T-cell (primary cell): ENCODE data around the gene TBC1D22A. TPM values are rescaled to one million over a fixed set of nuclear protein-coding genes. Genes with fewer than 3 reads are reported as not detected.

Experiments used
- ATAC-seq, 4 experiments: fragments of 200-7000 bp in 3 of 4; fragments of 150-1000 bp in 1 of 4; cut with Tn5 transposase; replicated peaks in 1 of 4; 1 replicate in 3 of 4; 2 replicates in 1 of 4; pipeline ENCODE4 v1.10.0; 2021; ENCODE audit warnings: moderate library complexity in 3 of 4, mild to moderate bottlenecking in 2 of 4, moderate number of reproducible peaks in 1 of 4
- CTCF ChIA-PET, 2 donors: fragments of 300-600 bp; sonication (Branson Sonifier 250); formaldehyde crosslinking; loops; one replicate each; lab custom pipeline; 2022; ENCODE audit warnings: antibody characterized with exemption in 2 of 2; lab: Charles Lee
- POLR2A ChIA-PET, 2 donors: fragments of 300-600 bp; sonication (Branson Sonifier 250); formaldehyde crosslinking; loops; one replicate each; lab custom pipeline; 2022; ENCODE audit warnings: antibody characterized with exemption in 2 of 2; lab: Charles Lee
- DNase-seq, 35 experiments: peaks; one replicate each; pipeline versions ENCODE4 v3.0.0 to v3.0.0-alpha.2; 2013 to 2023
- H3K27ac ChIP-seq: one replicate; pipeline ENCODE4 v1.5.1; 2013; ENCODE audit warnings: low read length
- H3K27me3 ChIP-seq, 2 experiments: replicated peaks in 1 of 2; 1 replicate in 1 of 2; 2 replicates in 1 of 2; pipeline versions ENCODE4 v1.6.1 to v1.7.0; 2013; ENCODE audit warnings: low read length in 1 of 2, mixed read lengths in 1 of 2; ENCODE audit not compliant: control insufficient read depth in 2 of 2, insufficient read depth in 2 of 2; ENCODE audit errors: extremely low read depth in 1 of 2
- H3K36me3 ChIP-seq, 2 donors: 1 replicate in 1 of 2; 2 replicates in 1 of 2; pipeline versions ENCODE4 v1.6.1 to v1.7.0; 2013; ENCODE audit warnings: low read length in 1 of 2; ENCODE audit not compliant: control insufficient read depth in 2 of 2, insufficient read depth in 1 of 2; ENCODE audit errors: extremely low read depth in 1 of 2
- H3K4me1 ChIP-seq, 2 experiments: 1 replicate in 1 of 2; 2 replicates in 1 of 2; pipeline versions ENCODE4 v1.6.1 to v1.7.0; 2013; ENCODE audit warnings: low read length in 2 of 2, mixed read lengths in 1 of 2; ENCODE audit not compliant: insufficient read depth in 2 of 2, control insufficient read depth in 1 of 2; ENCODE audit errors: extremely low read depth in 1 of 2
- H3K4me3 ChIP-seq, 2 donors: 1 replicate in 1 of 2; 2 replicates in 1 of 2; pipeline versions ENCODE4 v1.5.1 to v1.7.0; 2013; ENCODE audit warnings: mild to moderate bottlenecking in 2 of 2, low read length in 1 of 2, moderate library complexity in 1 of 2; ENCODE audit not compliant: control insufficient read depth in 1 of 2; ENCODE audit errors: extremely low read depth in 1 of 2
- H3K9me3 ChIP-seq: 2 replicates; pipeline ENCODE4 v1.7.0; 2013
- H3K27ac Mint-ChIP-seq, 2 donors: one replicate each; pipeline ENCODE4 v1.8.0; 2020 to 2021; ENCODE audit warnings: mild to moderate bottlenecking in 2 of 2, mixed read lengths in 2 of 2
- H3K27me3 Mint-ChIP-seq, 2 donors: one replicate each; pipeline ENCODE4 v1.8.0; 2021 to 2022; ENCODE audit warnings: mixed read lengths in 2 of 2
- H3K36me3 Mint-ChIP-seq: one replicate; pipeline ENCODE4 v1.8.0; 2021; ENCODE audit warnings: mixed read lengths
- H3K4me1 Mint-ChIP-seq, 3 donors: one replicate each; pipeline ENCODE4 v1.8.0; 2020 to 2022; ENCODE audit warnings: mixed read lengths in 3 of 3, mild to moderate bottlenecking in 1 of 3
- H3K4me3 Mint-ChIP-seq, 3 donors: one replicate each; pipeline ENCODE4 v1.8.0; 2020 to 2022; ENCODE audit warnings: mild to moderate bottlenecking in 3 of 3, mixed read lengths in 3 of 3, moderate library complexity in 3 of 3
- H3K9me3 Mint-ChIP-seq, 3 donors: one replicate each; pipeline ENCODE4 v1.8.0; 2020 to 2022; ENCODE audit warnings: mixed read lengths in 3 of 3
- WGBS: methylation state at CpG from one replicate; pipeline ENCODE4 v1.1.5; 2013; ENCODE audit warnings: missing lambda C conversion rate; ENCODE audit not compliant: insufficient coverage; 5-methylcytosine and 5-hydroxymethylcytosine counted together
- total RNA-seq, 35 experiments: library from RNA in 6 of 35; stranded (reverse) in 6 of 35; fragments of 120-200 nt in 1 of 35; gene quantifications; one replicate each; pipeline versions ENCODE4 v1.2.1 to v1.2.4 and lab custom pipeline; 2013 to 2026

TBC1D22A gene
- total RNA-seq, 5 donors from 2014 or later (not counting 1 experiment from before 2014, with no cell fraction given), result 38.3 to 67.8 (median 57.7) TPM

DNA sequence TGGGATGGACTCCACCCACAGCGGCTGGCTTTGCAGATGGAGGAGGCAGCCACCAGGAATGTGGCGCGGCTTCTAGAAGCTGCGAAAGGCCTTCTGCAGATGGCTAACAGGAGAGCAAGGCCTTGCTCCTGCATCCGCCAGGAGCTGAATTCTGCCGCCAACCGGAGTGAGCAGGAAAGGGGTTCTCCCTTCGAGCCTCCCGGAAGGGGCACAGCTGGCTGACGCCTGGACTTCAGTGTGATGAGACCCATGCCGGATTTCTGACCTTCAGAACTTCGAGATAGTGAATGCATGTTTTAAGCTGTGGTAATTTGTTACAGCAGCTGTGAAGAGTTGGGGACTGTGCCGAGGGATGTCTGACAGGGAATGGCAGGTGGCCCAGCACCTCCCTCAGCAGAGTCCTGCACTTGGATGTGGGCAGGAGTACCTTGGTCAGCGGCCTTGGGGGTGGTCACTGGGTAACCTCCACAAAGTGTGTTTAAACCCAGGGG is 7.7 kb downstream of the TBC1D22A start:
- Histone ChIP-seq H3K36me3 (peaks cover 5 to 14% of the 10 kb centered on the region in 2 donors), H3K27ac (peak overlapping the region; percentile 59), H3K4me3 (no peak overlapping the region), H3K4me1 (peaks cover 12 to 64% of the 10 kb centered on the region in 2 experiments), H3K27me3 (no peaks in the 10 kb centered on the region), H3K9me3 (no peaks in the 10 kb centered on the region)
- DNase-seq (no peak), ATAC-seq (no peak)
- CTCF ChIA-PET, result interaction anchor here in 1 of 2 donors (0.6 kb wide), 1 partner anchor 109 kb away, joined by 3 read pairs; no protein-coding TSS in a partner anchor
- Mint-ChIP-seq H3K27me3 (no peaks in the 10 kb centered on the region), H3K4me3 (peak overlapping the region; percentile 24 to 59 (median 59)), H3K27ac (peak overlapping the region; percentile 94 to 95), H3K36me3 (peaks cover 7% of the 10 kb centered on the region), H3K4me1 (peaks cover 70 to 77% (median 73%) of the 10 kb centered on the region in 3 donors), H3K9me3 (no peaks in the 10 kb centered on the region)
- POLR2A ChIA-PET, result no interaction called here
- WGBS, result 95% methylated on average over 14 of the region's 14 CpGs

GRCh38 chr22:46770726-46771125 is 8.3 kb downstream of the TBC1D22A start:
- Histone ChIP-seq H3K36me3 (peaks cover 5 to 14% of the 10 kb centered on the region in 2 donors), H3K27me3 (no peaks in the 10 kb centered on the region), H3K4me1 (peaks cover 16 to 69% of the 10 kb centered on the region in 2 experiments), H3K27ac (peak overlapping the region; percentile 59), H3K4me3 (no peak overlapping the region), H3K9me3 (no peaks in the 10 kb centered on the region)
- ATAC-seq (no peak), DNase-seq (peak in 1 of 35 experiments; percentile 32)
- WGBS, result 43% methylated on average over 3 of the region's 9 CpGs
- Mint-ChIP-seq H3K27me3 (no peaks in the 10 kb centered on the region), H3K27ac (peak overlapping the region; percentile 94 to 95), H3K36me3 (peaks cover 7% of the 10 kb centered on the region), H3K9me3 (no peaks in the 10 kb centered on the region), H3K4me1 (peaks cover 70 to 79% (median 75%) of the 10 kb centered on the region in 3 donors), H3K4me3 (peak overlapping the region; percentile 46 to 59 (median 59))
- POLR2A ChIA-PET, result no interaction called here
- CTCF ChIA-PET, result interaction anchor here in 1 of 2 donors (0.6 kb wide), 1 partner anchor 108 kb away, joined by 3 read pairs; no protein-coding TSS in a partner anchor

GRCh38 chr22:46773076-46773475 is 10.6 kb downstream of the TBC1D22A start:
- H3K4me1 ChIP-seq, result peaks cover 35 to 78% of the 10 kb centered on the region in 2 experiments
- H3K27ac Mint-ChIP-seq, result peak overlapping the region; percentile 96 to 97
- CTCF ChIA-PET, result interaction anchor here in 1 of 2 donors (1.3 to 2.4 kb wide), 3 partner anchors 11 to 34 kb away, joined by 4 to 9 read pairs (median 6); partner anchors contain the start of gene TBC1D22A
- 70% methylated on average over 9 of the region's 10 CpGs for WGBS
- H3K27ac ChIP-seq, result peak overlapping the region; percentile 78
- H3K4me3 ChIP-seq, result no peak overlapping the region
- peaks cover 6% of the 10 kb centered on the region for H3K36me3 Mint-ChIP-seq
- POLR2A ChIA-PET, result interaction anchor here in 1 of 2 donors (0.6 kb wide), 2 partner anchors 13 to 43 kb away, joined by 3 to 7 read pairs; no protein-coding TSS in a partner anchor
- peaks cover 77 to 84% (median 84%) of the 10 kb centered on the region in 3 donors for H3K4me1 Mint-ChIP-seq
- DNase-seq (no peak), ATAC-seq (no peak)
- H3K9me3 Mint-ChIP-seq, result no peaks in the 10 kb centered on the region
- H3K4me3 Mint-ChIP-seq, result peak overlapping the region in 1 of 3 donors; percentile 23
- no peaks in the 10 kb centered on the region for H3K27me3 Mint-ChIP-seq
- H3K36me3 ChIP-seq, result peaks cover 3 to 5% of the 10 kb centered on the region in 2 donors
- no peaks in the 10 kb centered on the region for H3K9me3 ChIP-seq
- H3K27me3 ChIP-seq, result no peaks in the 10 kb centered on the region

DNA sequence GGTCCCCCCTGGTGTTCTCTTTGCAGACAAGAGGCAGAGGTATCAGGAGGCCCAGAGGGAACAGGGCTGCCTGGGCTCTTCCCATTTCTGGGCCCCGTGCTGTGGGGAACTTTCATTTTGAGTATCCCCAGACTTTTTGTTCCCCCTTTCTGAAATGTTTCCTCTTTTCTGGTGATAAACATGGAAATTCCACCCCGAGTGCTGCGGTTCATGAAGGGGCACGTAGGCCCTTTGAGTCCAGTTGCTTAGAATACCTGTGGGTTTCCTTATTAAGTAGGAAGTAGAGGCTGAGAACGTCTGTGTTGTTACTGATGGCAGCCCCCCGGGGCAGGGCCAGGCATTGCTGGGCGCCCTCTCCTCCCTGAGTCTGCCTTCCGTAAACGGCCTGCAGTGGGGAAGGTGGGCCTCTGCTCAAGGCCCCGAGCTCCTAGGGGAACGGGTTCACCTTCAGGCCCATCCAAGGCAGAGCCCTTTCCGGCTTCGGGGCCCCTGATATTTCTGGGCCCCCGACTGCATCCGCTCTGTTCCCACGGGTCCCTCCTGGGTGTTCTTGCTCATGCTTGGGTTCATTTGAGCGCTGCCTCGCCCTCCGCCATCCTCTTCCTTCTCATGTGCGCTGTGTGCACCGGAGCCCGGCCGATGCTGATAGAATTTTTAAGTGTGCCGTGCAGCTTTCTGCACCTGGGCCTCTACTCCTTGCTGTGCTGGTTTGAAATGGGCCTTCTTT is 12.0 kb downstream of the TBC1D22A start:
- H3K4me1 Mint-ChIP-seq, result peaks cover 73 to 85% (median 79%) of the 10 kb centered on the region in 3 donors
- H3K4me3 ChIP-seq, result peak overlapping the region; percentile 16 to 26

DNA sequence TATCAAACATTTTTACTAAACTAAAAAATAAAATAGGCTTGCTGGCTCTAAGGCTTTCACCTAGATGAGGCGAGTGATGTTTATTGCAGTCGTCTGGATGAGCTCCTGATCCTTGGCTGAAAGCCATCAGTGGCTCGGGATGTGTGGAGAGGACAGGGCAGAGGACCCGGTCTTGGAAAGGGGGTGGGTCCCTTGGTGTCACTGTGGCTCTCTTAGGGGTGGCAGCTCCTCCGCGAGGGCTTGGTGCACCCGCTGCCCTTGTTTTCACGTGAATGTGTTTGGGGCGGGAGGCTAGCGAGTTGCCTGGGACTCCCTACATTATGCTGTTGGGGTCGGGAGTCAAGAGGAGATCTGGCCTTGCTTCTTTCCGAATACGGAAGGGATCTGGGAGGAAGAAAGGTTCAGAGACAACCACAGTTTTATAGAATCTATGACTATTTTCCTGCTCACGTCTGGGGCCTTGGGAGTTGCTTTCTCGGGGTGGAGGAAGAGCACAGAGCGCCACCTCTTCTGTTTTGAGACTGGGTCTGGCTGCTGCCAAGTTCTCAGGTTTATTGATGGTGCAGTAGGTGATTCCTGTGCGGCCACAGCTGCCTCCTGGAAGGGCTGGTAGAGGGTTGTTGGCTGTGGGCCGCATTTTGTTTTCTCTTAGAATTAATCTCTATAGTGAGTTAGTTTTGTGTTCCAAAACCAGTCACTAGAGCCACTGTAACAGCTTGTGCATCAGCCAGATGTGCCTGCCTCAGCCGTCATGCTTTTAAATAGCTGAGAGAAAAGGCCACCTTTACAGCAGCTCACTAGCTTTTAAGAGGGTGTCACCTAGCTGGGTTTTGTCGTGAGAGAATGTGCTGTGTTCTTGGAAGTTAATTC is 12.8 kb downstream of the TBC1D22A start:
- Histone ChIP-seq H3K27ac (peak overlapping the region; percentile 78), H3K4me3 (peak overlapping the region in 1 of 2 donors; percentile 16), H3K36me3 (peaks cover 1 to 5% of the 10 kb centered on the region in 2 donors), H3K9me3 (no peaks in the 10 kb centered on the region), H3K27me3 (no peaks in the 10 kb centered on the region), H3K4me1 (peaks cover 32 to 65% of the 10 kb centered on the region in 2 experiments)
- CTCF ChIA-PET, result interaction anchor here in 1 of 2 donors (1.2 to 2.4 kb wide), 3 partner anchors 13 to 314 kb away, joined by 4 to 9 read pairs (median 6); partner anchors contain the start of gene TBC1D22A
- POLR2A ChIA-PET, result no interaction called here
- 82% methylated on average over 12 of the region's 20 CpGs for WGBS
- ATAC-seq, result no peak
- no peaks in the 10 kb centered on the region for H3K9me3 Mint-ChIP-seq
- peaks cover 65 to 85% (median 79%) of the 10 kb centered on the region in 3 donors for H3K4me1 Mint-ChIP-seq
- peak overlapping the region; percentile 96 to 97 for H3K27ac Mint-ChIP-seq
- no peaks in the 10 kb centered on the region for H3K27me3 Mint-ChIP-seq
- peak overlapping the region; percentile 61 to 79 (median 65) for H3K4me3 Mint-ChIP-seq
- H3K36me3 Mint-ChIP-seq, result peaks cover 6% of the 10 kb centered on the region
- DNase-seq, result no peak

More for the DNA sequence above, 12.0 kb downstream of the TBC1D22A start:
- peak overlapping the region; percentile 61 to 79 (median 65) for H3K4me3 Mint-ChIP-seq
- H3K36me3 ChIP-seq, result peaks cover 3 to 5% of the 10 kb centered on the region in 2 donors
- H3K27ac ChIP-seq, result peak overlapping the region; percentile 78
- H3K27me3 Mint-ChIP-seq, result no peaks in the 10 kb centered on the region
- H3K36me3 Mint-ChIP-seq, result peaks cover 6% of the 10 kb centered on the region
- H3K9me3 Mint-ChIP-seq, result no peaks in the 10 kb centered on the region
- POLR2A ChIA-PET, result no interaction called here
- no peaks in the 10 kb centered on the region for H3K27me3 ChIP-seq
- CTCF ChIA-PET, result interaction anchor here in 1 of 2 donors (1.0 to 2.4 kb wide), 4 partner anchors 13 to 35 kb away, joined by 3 to 9 read pairs (median 5); partner anchors contain the start of gene TBC1D22A
- no peaks in the 10 kb centered on the region for H3K9me3 ChIP-seq
- 59% methylated on average over 16 of the region's 24 CpGs for WGBS
- peak; percentile 44 to 67 (median 59) for ATAC-seq
- H3K27ac Mint-ChIP-seq, result peak overlapping the region; percentile 96 to 97
- peaks cover 35 to 71% of the 10 kb centered on the region in 2 experiments for H3K4me1 ChIP-seq
- peak in 5 of 35 experiments; percentile 32 to 42 (median 34) for DNase-seq
